Endometrial microvascular endothelial cells (primary cell): ENCODE data around the gene MGAT5. TPM values are rescaled to one million over a fixed set of nuclear protein-coding genes. Genes with fewer than 3 reads are reported as not detected.

Experiments
- in situ Hi-C: cut with HindIII; loops from 2 replicates; pipeline ENCODE4 v1.10.0; 2017; ENCODE audit warnings: low sequenced_read_pairs, low pct_unique_long_range_greater_than_20kb; ENCODE audit errors: inconsistent ontology term
- total RNA-seq: library from RNA; depleted of rRNA; stranded (reverse); fragments of >200 nt; gene quantifications from one replicate; pipeline ENCODE4 v1.2.3, GENCODE V29; 2015; ENCODE audit errors: inconsistent ontology term

Gene MGAT5
- total RNA-seq, 1 donor from 2014 or later, result 90.9 TPM

DNA sequence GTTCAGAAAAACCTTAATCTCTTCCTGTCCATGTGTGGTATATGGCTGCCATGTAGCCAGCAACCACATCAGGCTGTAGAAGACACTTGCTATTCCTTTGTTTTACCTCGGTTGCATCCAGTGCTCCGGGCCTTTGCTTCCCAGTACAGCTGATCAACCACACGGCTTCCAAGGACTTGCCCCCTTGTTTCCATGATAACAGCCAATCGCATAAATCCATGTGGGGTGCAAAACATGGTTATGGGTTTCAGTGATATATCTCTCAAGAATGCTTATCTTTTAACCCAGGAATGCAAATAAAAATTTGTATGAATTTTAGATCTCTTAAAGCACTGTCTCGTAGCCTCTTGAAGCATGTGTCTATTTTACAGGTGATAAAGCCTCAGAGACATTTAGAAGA, 118.3 kb downstream of the MGAT5 start:
- in situ Hi-C loops, result no loop called here

DNA sequence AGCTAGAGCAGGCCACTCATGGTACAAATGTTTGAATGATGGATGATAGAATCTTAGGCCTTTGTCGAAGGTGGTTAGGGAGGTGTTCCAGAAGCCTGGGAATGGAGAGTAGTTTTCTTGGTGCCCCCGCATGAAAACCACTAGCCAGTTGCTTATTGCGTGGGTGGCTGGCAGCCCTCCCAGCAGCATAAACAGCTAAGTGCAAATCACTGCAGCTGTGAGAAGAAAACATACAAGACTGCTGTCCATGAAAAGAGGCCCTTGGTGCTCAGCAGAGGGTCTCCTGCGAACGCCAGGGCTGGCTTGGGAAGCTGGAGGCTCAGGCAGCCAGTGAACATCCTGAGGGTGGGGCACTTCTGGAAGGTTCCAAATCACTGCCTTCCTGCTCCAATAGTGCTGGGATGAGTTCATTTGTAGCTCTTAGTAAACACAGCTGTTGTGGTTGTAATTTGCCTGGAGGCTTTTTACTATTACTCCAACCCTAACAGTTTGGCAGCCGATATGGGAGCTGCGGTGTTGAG, 118.8 kb downstream of the MGAT5 start:
- in situ Hi-C loops, result no loop called here

DNA sequence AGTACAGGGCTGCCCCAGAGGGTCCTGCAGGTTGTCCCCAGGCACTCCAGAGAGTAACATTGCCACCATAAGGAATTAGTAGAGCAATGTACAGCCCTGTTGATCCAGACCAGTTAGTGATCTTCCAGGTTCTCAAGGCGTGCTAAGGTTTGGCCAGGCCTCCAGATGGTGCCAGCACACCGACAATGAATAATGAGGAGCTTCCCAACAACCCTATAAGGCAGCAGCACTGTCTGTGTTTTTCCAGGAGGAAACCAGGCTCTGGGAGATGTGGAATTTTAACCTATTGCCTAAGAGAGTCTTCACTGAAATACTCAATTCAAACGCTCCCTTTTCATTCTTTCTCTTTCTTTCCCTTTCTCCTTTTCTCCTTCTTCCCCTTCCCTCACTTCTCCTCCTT, 122.1 kb downstream of the MGAT5 start:
- in situ Hi-C loops, result no loop called here

DNA sequence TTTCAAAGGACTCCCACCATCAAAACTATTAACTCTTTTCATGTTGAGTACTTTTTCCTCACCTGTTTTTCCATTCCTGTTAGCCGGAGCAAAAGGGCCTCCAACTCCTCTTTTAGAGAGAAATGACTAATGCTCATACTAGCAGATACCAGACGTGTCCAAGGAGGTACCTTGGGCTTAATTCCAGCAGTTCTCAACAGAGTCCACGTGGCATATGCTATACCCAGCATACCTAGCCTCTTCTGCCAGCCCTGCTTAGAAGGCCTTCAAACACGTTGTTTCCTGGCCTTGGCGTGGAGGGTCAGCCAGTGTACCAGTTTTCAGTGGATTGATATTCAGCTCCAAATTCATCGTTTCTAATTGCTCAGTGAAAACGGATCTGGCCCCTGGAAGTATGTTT, 123.9 kb downstream of the MGAT5 start:
- in situ Hi-C loops, result no loop called here

DNA sequence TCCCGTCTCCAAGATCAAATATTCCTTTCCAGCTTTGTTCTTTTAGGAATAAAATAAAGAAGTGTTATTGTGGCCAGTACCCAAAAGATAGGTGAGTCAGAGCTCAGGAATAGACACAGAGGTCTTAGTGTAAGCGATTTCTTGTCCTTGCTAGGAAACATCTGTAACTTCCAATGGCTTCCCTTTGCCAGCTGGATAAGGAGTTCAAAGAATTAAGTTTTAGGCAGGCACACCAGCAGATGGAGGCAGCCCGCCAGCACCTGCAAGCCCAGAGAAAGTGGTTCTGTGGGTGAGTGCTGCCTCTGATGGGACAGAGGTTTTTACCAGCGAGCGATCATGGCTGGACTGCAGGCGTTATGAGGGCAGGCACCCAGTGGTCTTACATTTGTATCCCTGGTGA, 125.4 kb downstream of the MGAT5 start:
- in situ Hi-C loops, result no loop called here

- in situ Hi-C loops, result no loop called here
Observed at GRCh38 chr2:134379722-134380121, 125.8 kb downstream of the MGAT5 start.

- in situ Hi-C loops, result no loop called here
Observed at GRCh38 chr2:134381141-134381540, 127.3 kb downstream of the MGAT5 start.

DNA sequence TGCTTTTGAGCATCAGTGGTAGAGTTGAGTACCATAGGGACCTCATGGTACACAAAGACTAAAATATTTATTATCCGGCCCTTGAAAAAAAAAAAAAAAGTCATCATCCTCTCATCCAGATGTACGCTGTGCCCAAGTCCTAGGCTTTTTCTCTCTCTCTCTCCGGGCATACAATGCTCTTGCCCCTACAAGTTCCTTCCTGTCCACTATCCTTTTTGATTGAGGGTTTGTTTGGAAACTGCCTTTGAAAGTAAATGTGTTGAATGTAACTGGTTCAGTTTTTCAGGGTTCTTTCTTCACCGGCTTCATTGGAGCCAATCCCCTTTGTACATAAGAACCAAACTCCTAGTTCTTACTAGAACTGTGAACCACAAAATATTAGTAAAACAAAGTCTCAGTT, 130.3 kb downstream of the MGAT5 start:
- in situ Hi-C loops, result no loop called here

GRCh38 chr2:134385195-134385594, 131.3 kb downstream of the MGAT5 start:
- in situ Hi-C loops, result no loop called here

DNA sequence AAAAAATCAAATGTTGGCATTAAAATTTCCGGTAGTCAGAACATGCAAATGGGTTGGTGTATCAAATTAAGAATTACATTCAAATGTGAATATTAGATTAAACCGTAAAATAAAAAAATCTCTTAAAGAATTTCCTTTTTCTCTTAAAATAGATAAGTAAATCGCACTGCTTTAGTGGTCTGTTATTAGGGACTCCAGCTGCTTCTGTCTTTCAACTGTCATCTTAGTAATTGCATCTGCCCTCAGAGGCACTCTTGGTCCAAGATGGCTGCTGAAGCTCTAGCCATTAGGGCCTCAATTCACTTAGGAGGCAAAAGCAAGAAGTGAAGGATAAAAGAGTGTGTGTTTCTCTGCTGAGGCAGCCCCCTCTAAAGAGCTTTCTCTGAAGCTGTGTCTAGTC, 132.4 kb downstream of the MGAT5 start:
- in situ Hi-C loops, result no loop called here

DNA sequence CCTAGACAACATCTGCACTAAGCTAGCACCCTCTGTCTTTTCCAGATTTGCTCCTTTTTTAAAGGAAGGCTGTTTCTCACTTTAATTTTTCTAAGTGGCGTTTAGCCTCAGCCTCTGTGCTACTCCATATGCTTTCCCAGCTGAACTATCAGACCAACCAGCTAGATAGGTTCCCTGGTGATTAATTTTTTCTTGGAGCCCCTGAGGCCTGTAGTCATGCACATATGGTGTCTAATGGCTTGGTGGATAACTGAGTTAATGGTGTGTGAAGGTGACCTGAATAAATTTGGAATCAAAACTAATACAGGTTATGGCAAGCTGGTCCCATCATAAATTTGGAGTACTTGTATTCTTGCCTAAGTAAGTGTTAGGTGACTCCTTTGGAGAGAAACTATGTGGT, 135.5 kb downstream of the MGAT5 start:
- in situ Hi-C loops, result no loop called here

DNA sequence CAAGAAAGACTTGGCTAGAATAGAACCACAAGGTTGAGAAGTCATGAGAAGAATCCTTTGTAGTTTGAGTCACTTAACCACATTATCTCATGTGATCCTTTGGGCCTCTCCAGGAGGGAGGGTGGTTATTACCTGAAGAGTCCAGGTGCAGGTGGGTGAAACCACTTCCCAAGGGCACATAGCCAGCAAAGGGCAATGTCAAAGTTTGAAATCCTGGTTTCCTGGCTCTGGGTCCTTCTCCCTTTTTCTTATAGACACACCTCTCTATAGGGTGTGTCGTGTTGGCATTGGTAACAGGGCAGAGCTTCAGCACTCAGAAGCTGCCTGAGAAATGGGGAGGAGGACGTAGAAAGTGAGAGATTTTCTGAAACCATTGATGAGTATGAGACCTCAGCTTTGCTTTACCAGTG, 137.9 kb downstream of the MGAT5 start:
- in situ Hi-C loops, result no loop called here

DNA sequence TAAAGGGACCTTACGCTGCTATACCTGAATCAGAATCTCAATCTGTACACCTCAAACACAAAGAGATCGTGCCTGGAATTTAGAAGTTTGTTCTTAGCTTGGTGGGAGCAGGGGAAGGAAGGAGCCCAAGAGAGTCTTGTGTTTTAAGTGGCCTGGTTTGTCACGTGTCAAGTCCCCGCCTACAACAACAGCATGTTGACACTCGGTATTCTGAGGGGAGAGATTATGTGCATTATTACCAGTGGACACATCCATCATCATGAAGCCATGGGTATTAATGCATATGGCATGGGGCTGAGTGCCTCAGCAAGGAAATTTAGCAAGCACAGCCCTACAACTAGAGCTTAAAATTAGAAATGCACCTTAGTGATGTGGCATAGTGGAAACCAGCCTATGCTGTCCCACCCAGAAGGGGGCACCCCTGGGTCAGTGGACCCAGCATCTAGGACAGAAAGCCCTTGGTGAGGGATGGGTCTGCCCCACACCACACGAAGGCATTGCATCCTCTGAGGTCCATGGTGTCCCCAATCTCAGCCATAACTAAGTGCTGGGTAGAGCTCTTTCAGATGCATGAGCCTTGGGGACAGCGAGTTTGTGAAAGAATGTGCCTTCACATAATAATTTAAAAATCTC, 138.7 kb downstream of the MGAT5 start:
- in situ Hi-C loops, result no loop called here

GRCh38 chr2:134393075-134393461, 139.2 kb downstream of the MGAT5 start:
- in situ Hi-C loops, result no loop called here

- in situ Hi-C loops, result no loop called here
Observed at GRCh38 chr2:134395779-134396178, 141.9 kb downstream of the MGAT5 start.

- in situ Hi-C loops, result no loop called here
Observed at GRCh38 chr2:134396493-134396892, 142.6 kb downstream of the MGAT5 start.

GRCh38 chr2:134397146-134397896, 143.4 kb downstream of the MGAT5 start:
- in situ Hi-C loops, result no loop called here

DNA sequence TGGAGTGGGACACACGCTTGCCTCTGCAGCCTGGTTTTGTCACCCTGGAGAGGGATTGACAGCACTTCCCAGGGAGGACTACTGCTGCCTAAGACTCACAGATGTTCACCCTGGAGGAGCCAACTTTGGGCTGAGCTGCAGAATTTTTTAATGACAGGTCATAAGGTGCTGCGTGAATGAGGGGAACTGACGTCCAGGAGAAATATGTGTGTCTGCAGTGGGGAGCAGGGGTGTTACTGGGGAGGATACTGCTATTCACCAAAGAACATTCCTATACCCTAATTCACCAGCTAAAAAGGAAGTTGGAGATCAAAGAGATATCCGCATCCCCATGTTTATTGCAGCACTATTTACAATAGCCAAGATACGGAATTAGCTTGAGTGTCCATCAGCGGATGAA, 144.4 kb downstream of the MGAT5 start:
- in situ Hi-C loops, result no loop called here

DNA sequence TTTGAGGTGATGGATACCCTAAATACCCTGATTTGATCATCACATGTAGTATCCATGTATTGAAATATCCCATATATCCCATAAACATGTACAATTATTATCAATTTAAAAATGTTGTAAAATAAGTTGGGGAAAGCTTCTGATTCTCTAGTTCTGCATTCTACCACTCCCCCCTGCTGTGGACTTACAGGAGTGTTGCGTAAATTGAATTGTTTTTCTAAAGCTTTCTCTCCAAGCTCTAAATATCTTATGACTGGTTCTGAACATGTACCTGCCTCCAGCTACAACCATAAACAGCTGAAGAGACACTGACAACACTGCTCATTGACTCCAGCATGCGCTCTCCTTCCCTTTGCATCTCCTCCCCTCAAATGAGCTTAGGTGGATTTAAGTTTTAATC, 145.2 kb downstream of the MGAT5 start:
- in situ Hi-C loops, result no loop called here

DNA sequence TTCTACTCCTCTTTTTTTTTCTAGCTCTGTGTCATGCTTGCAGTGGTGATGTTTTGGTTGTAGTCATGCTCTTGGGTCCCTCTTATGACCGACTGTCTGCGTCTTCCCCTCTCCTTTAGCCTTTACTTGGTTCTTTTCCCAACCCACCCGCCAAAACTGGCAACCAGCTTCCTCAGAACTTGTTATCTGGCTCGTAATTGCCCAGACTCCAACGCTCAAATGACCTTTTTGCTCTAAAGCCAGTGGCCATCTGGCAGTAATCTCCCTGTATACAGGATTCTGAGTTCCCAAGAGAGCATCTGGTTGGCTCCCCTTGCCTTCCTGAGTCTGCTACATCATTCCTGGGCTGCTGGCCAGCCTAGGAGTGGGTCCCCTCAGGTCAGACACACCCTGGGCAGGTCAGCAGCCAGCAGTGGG, 147.2 kb downstream of the MGAT5 start:
- in situ Hi-C loops, result no loop called here
